Lower leg skin (tissue), 3 donors: ENCODE results near the gene RBMX.

Experiments
- CTCF ChIP-seq, 3 donors: fragments of 450-650 bp; IDR thresholded peaks; one replicate each; pipeline ENCODE4 v1.5.1; 2016; ENCODE audit warnings: antibody characterized with exemption in 3 of 3, mild to moderate bottlenecking in 3 of 3, moderate library complexity in 2 of 3
- POLR2A ChIP-seq, 2 donors: fragments of 450-650 bp; IDR thresholded peaks; one replicate each; pipeline ENCODE4 v1.6.1; 2016 to 2017; ENCODE audit warnings: antibody characterized with exemption in 2 of 2, mild to moderate bottlenecking in 1 of 2, moderate library complexity in 1 of 2

- TF ChIP-seq CTCF (IDR thresholded peaks at IDR 0.05) (no peak), POLR2A (IDR thresholded peaks at IDR 0.05) (no peak)
Measured at GRCh38 chrX:136863826-136864225, 16.7 kb downstream of the RBMX start.
